WTC11 (cell line): ENCODE measurements around the gene NTN1. TPM values are rescaled to one million over a fixed set of nuclear protein-coding genes. Genes with fewer than 3 reads are reported as not detected.

Experiments used
- ATAC-seq: fragments of 200-7000 bp; cut with Tn5 transposase; 2 replicates; pipeline ENCODE4 v1.10.0; 2021; ENCODE audit warnings: mild to moderate bottlenecking, moderate library complexity
- CTCF ChIA-PET: fragments of 300-600 bp; sonication (Branson Sonifier 250); formaldehyde crosslinking; loops from one replicate; lab custom pipeline; 2021; ENCODE audit warnings: antibody characterized with exemption; lab: Charles Lee
- POLR2A ChIA-PET: fragments of 350-600 bp; sonication (Branson Sonifier 250); formaldehyde crosslinking; loops from one replicate; lab custom pipeline; 2021; ENCODE audit warnings: antibody characterized with exemption; lab: Charles Lee
- DNase-seq: peaks from one replicate; pipeline ENCODE4 v3.0.0; 2021; ENCODE audit warnings: low spot score
- H3K27ac Mint-ChIP-seq: 2 replicates; pipeline ENCODE4 v1.8.0; 2021; ENCODE audit warnings: mixed read lengths
- H3K27me3 Mint-ChIP-seq: 2 replicates; pipeline ENCODE4 v1.8.0; 2021; ENCODE audit warnings: low read depth, mild to moderate bottlenecking, moderate library complexity, mixed read lengths
- H3K36me3 Mint-ChIP-seq: 2 replicates; pipeline ENCODE4 v1.8.0; 2021; ENCODE audit warnings: mixed read lengths
- H3K4me1 Mint-ChIP-seq: 2 replicates; pipeline ENCODE4 v1.8.0; 2022; ENCODE audit warnings: mixed read lengths
- H3K4me3 Mint-ChIP-seq: 2 replicates; pipeline ENCODE4 v1.8.0; 2021; ENCODE audit warnings: mild to moderate bottlenecking, moderate library complexity, mixed read lengths
- H3K9me3 Mint-ChIP-seq: 2 replicates; pipeline ENCODE4 v1.8.0; 2021; ENCODE audit warnings: mixed read lengths
- ARID4B ChIP-seq: sonication (generic); formaldehyde crosslinking; IDR thresholded peaks from 2 replicates; pipeline ENCODE4 v1.8.0; 2023; ENCODE audit warnings: missing genetic modification reagents, mild to moderate bottlenecking, borderline replicate concordance
- ATF3 ChIP-seq: sonication (generic); formaldehyde crosslinking; conservative IDR thresholded peaks from 2 replicates; pipeline ENCODE4 v1.8.1; 2022; ENCODE audit warnings: mild to moderate bottlenecking, missing genetic modification reagents
- CREM ChIP-seq: sonication (generic); formaldehyde crosslinking; IDR thresholded peaks from 2 replicates; pipeline ENCODE4 v1.8.1; 2022; ENCODE audit warnings: mild to moderate bottlenecking, missing genetic modification reagents, moderate library complexity
- FOXJ3 ChIP-seq: sonication (generic); formaldehyde crosslinking; IDR thresholded peaks from 2 replicates; pipeline ENCODE4 v1.9.0; 2021; ENCODE audit warnings: missing genetic modification reagents, mild to moderate bottlenecking, borderline replicate concordance
- HMGA2 ChIP-seq: fragments of 250-450 bp; sonication (Bioruptor Pico); IDR thresholded peaks from 2 replicates; pipeline ENCODE4 v1.4.0; 2021; ENCODE audit warnings: mild to moderate bottlenecking, moderate library complexity
- JUN ChIP-seq: sonication (generic); formaldehyde crosslinking; IDR thresholded peaks from 2 replicates; pipeline ENCODE4 v1.8.0; 2023; ENCODE audit warnings: mild to moderate bottlenecking, missing genetic modification reagents
- MAX ChIP-seq: sonication (generic); formaldehyde crosslinking; IDR thresholded peaks from 2 replicates; pipeline ENCODE4 v1.8.0; 2022; ENCODE audit warnings: mild to moderate bottlenecking, missing genetic modification reagents
- NFYB ChIP-seq: sonication (generic); formaldehyde crosslinking; conservative IDR thresholded peaks from 2 replicates; pipeline ENCODE4 v1.8.0; 2022; ENCODE audit warnings: low read depth, missing genetic modification reagents
- SMAD3 ChIP-seq: sonication (generic); formaldehyde crosslinking; IDR thresholded peaks from 2 replicates; pipeline ENCODE4 v1.8.0; 2022; ENCODE audit warnings: missing genetic modification reagents, mild to moderate bottlenecking, borderline replicate concordance
- STAT6 ChIP-seq: sonication (generic); formaldehyde crosslinking; conservative IDR thresholded peaks from 2 replicates; pipeline ENCODE4 v1.8.1; 2023; ENCODE audit warnings: mild to moderate bottlenecking, low read depth, missing genetic modification reagents, moderate library complexity
- ZBTB43 ChIP-seq: sonication (generic); formaldehyde crosslinking; IDR thresholded peaks from 2 replicates; pipeline ENCODE4 v1.8.1; 2023; ENCODE audit warnings: mild to moderate bottlenecking, missing genetic modification reagents
- ZNF121 ChIP-seq: sonication (generic); formaldehyde crosslinking; IDR thresholded peaks from 2 replicates; pipeline ENCODE4 v1.8.0; 2023; ENCODE audit warnings: missing genetic modification reagents
- ZNF416 ChIP-seq: fragments of 250-450 bp; sonication (Bioruptor Pico); IDR thresholded peaks from 2 replicates; pipeline ENCODE4 v1.9.0; 2021; ENCODE audit warnings: mild to moderate bottlenecking, inconsistent platforms
- ZNF423 ChIP-seq: fragments of 250-450 bp; sonication (Bioruptor Pico); IDR thresholded peaks from 2 replicates; pipeline ENCODE4 v2.1.2; 2022; ENCODE audit warnings: mild to moderate bottlenecking, moderate library complexity
- ZNF425 ChIP-seq: fragments of 250-450 bp; sonication (Bioruptor Pico); conservative IDR thresholded peaks from 2 replicates; pipeline ENCODE4 v1.9.0; 2021; ENCODE audit warnings: mild to moderate bottlenecking
- total RNA-seq: library from RNA; stranded (reverse); gene quantifications from 3 replicates; pipeline ENCODE4 v1.2.3, GENCODE V29; 2021

NTN1 gene
- total RNA-seq, 1 experiment from 2014 or later = 5.5 TPM

- ChIA-PET POLR2A (no interaction called here), CTCF (no interaction called here)
- DNase-seq = no peak
- Mint-ChIP-seq H3K4me1 (peaks cover 3% of the 10 kb centered on the region; the same call in 1 of the 2 replicates), H3K36me3 (no peaks in the 10 kb centered on the region), H3K4me3 (no peak overlapping the region), H3K27me3 (no peaks in the 10 kb centered on the region; the same call in 1 of the 2 replicates), H3K27ac (no peak overlapping the region), H3K9me3 (no peaks in the 10 kb centered on the region)
- TF ChIP-seq FOXJ3 = no peak
- TF ChIP-seq ZBTB43 (CRISPR knock-in tag) = no peak
- TF ChIP-seq SMAD3 (CRISPR knock-in tag) = no peak
- TF ChIP-seq ZNF121 = no peak
- no peak for TF ChIP-seq STAT6 (CRISPR knock-in tag)
- TF ChIP-seq ARID4B (CRISPR knock-in tag) = no peak
- TF ChIP-seq NFYB (CRISPR knock-in tag) = no peak
- TF ChIP-seq ATF3 (CRISPR knock-in tag) = no peak
- no peak for TF ChIP-seq ZNF416 (CRISPR knock-in tag)
- no peak for TF ChIP-seq ZNF425
- no peak for TF ChIP-seq HMGA2 (CRISPR knock-in tag)
- no peak for TF ChIP-seq CREM (CRISPR knock-in tag)
- TF ChIP-seq JUN (CRISPR knock-in tag) = no peak
- no peak for TF ChIP-seq ZNF423 (CRISPR knock-in tag)
- no peak for TF ChIP-seq MAX
- no peak for ATAC-seq
Measured at GRCh38 chr17:9071016-9071415, 49.7 kb downstream of the NTN1 start.
